Smooth muscle cell (in vitro differentiated cells): ENCODE measurements around the gene GRIN2C. TPM values are rescaled to one million over a fixed set of nuclear protein-coding genes. Genes with fewer than 3 reads are reported as not detected.

Source experiments
- DNase-seq: peaks from one replicate; lab custom pipeline; 2025; ENCODE audit not compliant: unreplicated experiment; lab: John Stamatoyannopoulos, UW
- H2AFZ ChIP-seq: fragments of 200-600 bp; sonication (generic); 2 replicates; pipeline ENCODE4 v1.6.0; 2016; ENCODE audit warnings: antibody characterized with exemption, low read depth, mild to moderate bottlenecking
- H3F3A ChIP-seq: fragments of 200-600 bp; sonication (generic); 2 replicates; pipeline ENCODE4 v1.6.0; 2017; ENCODE audit warnings: antibody characterized with exemption, low read depth
- H3K27ac ChIP-seq: fragments of 200-600 bp; sonication (generic); 2 replicates; pipeline ENCODE4 v1.5.1; 2016; ENCODE audit warnings: low read depth, mild to moderate bottlenecking
- H3K27me3 ChIP-seq: fragments of 200-600 bp; sonication (generic); 2 replicates; pipeline ENCODE4 v1.6.1; 2016; ENCODE audit warnings: low read depth, mild to moderate bottlenecking
- H3K36me3 ChIP-seq: fragments of 200-600 bp; sonication (generic); 2 replicates; pipeline ENCODE4 v1.5.1; 2016; ENCODE audit warnings: low read depth
- H3K4me1 ChIP-seq: fragments of 200-600 bp; sonication (generic); 2 replicates; pipeline ENCODE4 v1.5.1; 2016; ENCODE audit warnings: low read depth
- H3K4me2 ChIP-seq: fragments of 200-600 bp; sonication (generic); 2 replicates; pipeline ENCODE4 v1.6.0; 2016; ENCODE audit warnings: mild to moderate bottlenecking
- H3K4me3 ChIP-seq: fragments of 200-600 bp; sonication (generic); 2 replicates; pipeline ENCODE4 v1.5.1; 2016; ENCODE audit warnings: mild to moderate bottlenecking
- H3K79me2 ChIP-seq: fragments of 200-600 bp; sonication (generic); 2 replicates; pipeline ENCODE4 v1.6.0; 2016; ENCODE audit warnings: low read depth, mild to moderate bottlenecking
- H3K9ac ChIP-seq: fragments of 200-600 bp; sonication (generic); 2 replicates; pipeline ENCODE4 v1.6.0; 2016; ENCODE audit warnings: low read depth
- H3K9me3 ChIP-seq: fragments of 200-600 bp; sonication (generic); replicated peaks from 2 replicates; pipeline ENCODE4 v1.5.1; 2016; ENCODE audit warnings: low read depth
- H4K20me1 ChIP-seq: fragments of 200-600 bp; sonication (generic); 2 replicates; pipeline ENCODE4 v1.6.0; 2016; ENCODE audit warnings: low read depth
- WGBS: methylation state at CpG from one replicate; pipeline ENCODE4 v1.1.7; 2016; ENCODE audit warnings: low lambda C conversion rate; 5-methylcytosine and 5-hydroxymethylcytosine counted together
- polyA plus RNA-seq: library from polyadenylated mRNA; unstranded; fragments of >200 nt; fragmentation: Nextera tagmentation; extraction: Ambion mirVana; gene quantifications from 2 replicates; pipeline ENCODE4 v1.2.1, GENCODE V29; 2016
- total RNA-seq: library from RNA; depleted of rRNA; stranded (reverse); fragments of >200 nt; gene quantifications from 2 replicates; pipeline ENCODE4 v1.2.3, GENCODE V29; 2014
- TF ChIP-seq, protein P1 (sequence below): fragments of 200-600 bp; sonication (generic); IDR thresholded peaks from 2 replicates; pipeline ENCODE4 v1.5.1; 2017; ENCODE audit warnings: borderline replicate concordance, mild to moderate bottlenecking, antibody characterized with exemption; ENCODE audit not compliant: insufficient read depth, poor library complexity, severe bottlenecking

GRIN2C gene
- total and polyA plus RNA-seq, 2 experiments from 2014 or later = 0.13 to 0.32 TPM

DNA sequence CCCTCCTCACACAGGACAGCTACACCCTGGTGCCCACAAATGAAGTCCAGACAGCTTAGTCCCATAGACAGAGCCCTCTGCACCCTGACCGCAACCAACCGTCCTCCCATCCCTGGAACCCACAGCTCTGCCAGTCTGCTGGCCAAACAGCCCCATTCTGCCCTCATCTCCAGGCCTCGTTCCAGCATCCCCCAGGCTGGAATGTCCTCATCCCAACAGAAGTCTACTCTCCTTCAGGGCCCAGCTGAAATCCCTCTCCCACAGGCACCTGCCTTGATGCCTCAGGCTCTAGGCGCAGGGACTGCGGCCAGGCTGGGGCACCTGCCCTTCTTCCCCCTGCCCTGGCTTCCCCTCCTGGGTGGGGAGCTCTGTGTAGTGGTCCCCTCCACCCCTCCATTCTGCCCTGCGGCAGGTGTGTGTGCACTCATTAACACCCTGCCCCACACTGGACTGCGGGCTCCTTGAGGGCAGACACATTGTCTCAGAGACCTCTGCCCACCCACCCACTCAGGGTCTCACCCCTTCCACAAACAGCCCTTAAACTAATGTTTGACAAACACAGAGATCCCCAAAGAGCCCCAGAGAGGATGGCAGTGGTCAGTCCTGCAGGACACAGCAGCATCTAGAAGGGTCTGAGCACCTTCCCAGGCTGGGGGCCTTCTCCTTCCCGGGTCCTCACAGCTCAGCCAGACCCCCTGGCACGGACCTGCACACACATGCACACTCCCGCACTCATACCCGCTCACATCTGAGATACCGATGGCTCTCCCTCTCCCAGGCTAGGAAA is 820 bp downstream of the GRIN2C start:
- Histone ChIP-seq H3K9ac (no peak overlapping the region), H4K20me1 (peaks cover 3% of the 10 kb centered on the region), H3K79me2 (no peaks in the 10 kb centered on the region), H3F3A (no peaks in the 10 kb centered on the region), H3K36me3 (no peaks in the 10 kb centered on the region), H3K4me1 (peaks cover 6% of the 10 kb centered on the region), H3K9me3 (no peaks in the 10 kb centered on the region), H3K27ac (no peak overlapping the region), H2AFZ (no peak overlapping the region), H3K4me2 (no peak overlapping the region), H3K4me3 (no peak overlapping the region), H3K27me3 (peaks cover 84% of the 10 kb centered on the region)
- TF ChIP-seq, protein P1, sequence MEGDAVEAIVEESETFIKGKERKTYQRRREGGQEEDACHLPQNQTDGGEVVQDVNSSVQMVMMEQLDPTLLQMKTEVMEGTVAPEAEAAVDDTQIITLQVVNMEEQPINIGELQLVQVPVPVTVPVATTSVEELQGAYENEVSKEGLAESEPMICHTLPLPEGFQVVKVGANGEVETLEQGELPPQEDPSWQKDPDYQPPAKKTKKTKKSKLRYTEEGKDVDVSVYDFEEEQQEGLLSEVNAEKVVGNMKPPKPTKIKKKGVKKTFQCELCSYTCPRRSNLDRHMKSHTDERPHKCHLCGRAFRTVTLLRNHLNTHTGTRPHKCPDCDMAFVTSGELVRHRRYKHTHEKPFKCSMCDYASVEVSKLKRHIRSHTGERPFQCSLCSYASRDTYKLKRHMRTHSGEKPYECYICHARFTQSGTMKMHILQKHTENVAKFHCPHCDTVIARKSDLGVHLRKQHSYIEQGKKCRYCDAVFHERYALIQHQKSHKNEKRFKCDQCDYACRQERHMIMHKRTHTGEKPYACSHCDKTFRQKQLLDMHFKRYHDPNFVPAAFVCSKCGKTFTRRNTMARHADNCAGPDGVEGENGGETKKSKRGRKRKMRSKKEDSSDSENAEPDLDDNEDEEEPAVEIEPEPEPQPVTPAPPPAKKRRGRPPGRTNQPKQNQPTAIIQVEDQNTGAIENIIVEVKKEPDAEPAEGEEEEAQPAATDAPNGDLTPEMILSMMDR = no peak
- DNase-seq = no peak
- 80% methylated on average over 11 of the region's 12 CpGs for WGBS

DNA sequence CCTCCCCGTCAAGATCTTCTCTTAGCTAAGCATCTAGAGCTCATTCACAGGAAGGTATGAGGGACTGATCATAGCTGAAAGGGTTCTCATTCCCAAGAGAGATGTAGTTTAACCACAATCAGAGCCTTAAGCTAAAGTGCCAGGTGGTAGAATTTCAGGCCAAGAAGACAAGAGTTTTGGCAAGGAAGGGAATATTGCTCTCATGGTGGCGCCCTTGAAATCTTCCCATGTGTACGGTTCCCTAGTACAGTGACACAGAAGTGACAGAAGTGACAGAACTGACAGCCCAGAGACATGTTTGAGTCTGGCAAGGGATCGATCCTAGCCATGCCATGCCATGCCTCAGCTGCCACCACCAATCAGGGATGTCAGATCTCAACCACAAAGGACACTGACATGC is 2.5 kb downstream of the GRIN2C start:
- H3K9me3 ChIP-seq = no peaks in the 10 kb centered on the region
- peaks cover 13% of the 10 kb centered on the region for H3K4me1 ChIP-seq
- no peak for DNase-seq
- H3K36me3 ChIP-seq = no peaks in the 10 kb centered on the region
- H3K79me2 ChIP-seq = no peaks in the 10 kb centered on the region
- H2AFZ ChIP-seq = no peak overlapping the region
- no peak overlapping the region for H3K27ac ChIP-seq
- no peak overlapping the region for H3K9ac ChIP-seq
- no peaks in the 10 kb centered on the region for H3F3A ChIP-seq
- no peak overlapping the region for H3K4me3 ChIP-seq
- TF ChIP-seq, protein P1 = no peak
- H3K4me2 ChIP-seq = no peak overlapping the region
- peaks cover 96% of the 10 kb centered on the region for H3K27me3 ChIP-seq
- peaks cover 3% of the 10 kb centered on the region for H4K20me1 ChIP-seq
- 79% methylated on average over 4 of the region's 4 CpGs for WGBS

GRCh38 chr17:74856112-74856511 is 3.6 kb downstream of the GRIN2C start:
- no peak overlapping the region for H3K27ac ChIP-seq
- H3K9me3 ChIP-seq = no peaks in the 10 kb centered on the region
- H3K4me2 ChIP-seq = no peak overlapping the region
- H3K9ac ChIP-seq = no peak overlapping the region
- no peak for DNase-seq
- H2AFZ ChIP-seq = no peak overlapping the region
- H3K4me3 ChIP-seq = no peak overlapping the region
- peaks cover 12% of the 10 kb centered on the region for H3K4me1 ChIP-seq
- 90% methylated on average over 7 of the region's 7 CpGs for WGBS
- peaks cover 98% of the 10 kb centered on the region for H3K27me3 ChIP-seq
- no peaks in the 10 kb centered on the region for H3F3A ChIP-seq
- no peaks in the 10 kb centered on the region for H3K79me2 ChIP-seq
- no peaks in the 10 kb centered on the region for H4K20me1 ChIP-seq
- no peaks in the 10 kb centered on the region for H3K36me3 ChIP-seq
- TF ChIP-seq, protein P1 = no peak

- Histone ChIP-seq H2AFZ (no peak overlapping the region), H3K9ac (no peak overlapping the region), H3K79me2 (no peaks in the 10 kb centered on the region), H3K27me3 (peaks cover 98% of the 10 kb centered on the region), H3K9me3 (no peaks in the 10 kb centered on the region), H3K4me2 (no peak overlapping the region), H3K27ac (no peak overlapping the region), H3F3A (no peaks in the 10 kb centered on the region), H3K4me3 (no peak overlapping the region), H3K36me3 (no peaks in the 10 kb centered on the region), H4K20me1 (no peaks in the 10 kb centered on the region), H3K4me1 (peaks cover 7% of the 10 kb centered on the region)
- 86% methylated on average over 3 of the region's 4 CpGs for WGBS
- DNase-seq = no peak
- TF ChIP-seq, protein P1 = no peak
These were observed 4.4 kb downstream of the GRIN2C start for GRCh38 chr17:74855323-74855722.
